Fibroblast of lung (primary cell): Measurements from ENCODE around the gene ITPR2. TPM values are rescaled to one million over a fixed set of nuclear protein-coding genes. Genes with fewer than 3 reads are reported as not detected.

Experiments used
- DNase-seq, 2 donors: peaks; one replicate each; pipeline versions ENCODE4 v3.0.0 to v3.0.0-alpha.2; 2010; ENCODE audit warnings: low read depth in 2 of 2
- H2AFZ ChIP-seq: 2 replicates; pipeline ENCODE4 v1.5.1; 2012; ENCODE audit warnings: low read length, control low read depth, inconsistent platforms
- H3K27ac ChIP-seq: 2 replicates; pipeline ENCODE4 v1.5.1; 2011; ENCODE audit warnings: low read length, control low read depth; ENCODE audit not compliant: insufficient read depth
- H3K27me3 ChIP-seq: 2 replicates; pipeline ENCODE4 v1.5.1; 2011; ENCODE audit warnings: mild to moderate bottlenecking, low read length; ENCODE audit not compliant: control insufficient read depth, insufficient read depth
- H3K36me3 ChIP-seq: 2 replicates; pipeline ENCODE4 v1.5.1; 2011; ENCODE audit warnings: low read length; ENCODE audit not compliant: control insufficient read depth, insufficient read depth
- H3K4me1 ChIP-seq: 2 replicates; pipeline ENCODE4 v1.5.1; 2011; ENCODE audit warnings: low read length; ENCODE audit not compliant: control insufficient read depth, insufficient read depth; ENCODE audit errors: extremely low read depth
- H3K4me2 ChIP-seq: 2 replicates; pipeline ENCODE4 v1.5.1; 2011; ENCODE audit warnings: low read length, control low read depth; ENCODE audit not compliant: insufficient read depth; ENCODE audit errors: extremely low read depth
- H3K4me3 ChIP-seq, 4 experiments: fragments of 200-600 bp in 1 of 4; sonication (generic) in 1 of 4; replicated peaks in 1 of 4; 2 replicates each; pipeline ENCODE4 v1.5.1; 2011 to 2016; ENCODE audit warnings: low read length in 4 of 4, low read depth in 3 of 4, mild to moderate bottlenecking in 3 of 4, control low read depth in 2 of 4, inconsistent platforms in 1 of 4, mixed read lengths in 1 of 4; ENCODE audit not compliant: insufficient read depth in 1 of 4; ENCODE audit errors: control extremely low read depth in 1 of 4
- H3K79me2 ChIP-seq: 2 replicates; pipeline ENCODE4 v1.5.1; 2012; ENCODE audit warnings: mild to moderate bottlenecking, low read length, inconsistent platforms; ENCODE audit not compliant: control insufficient read depth, insufficient read depth
- H3K9ac ChIP-seq: 2 replicates; pipeline ENCODE4 v1.5.1; 2011; ENCODE audit warnings: mild to moderate bottlenecking, low read length, control low read depth; ENCODE audit not compliant: insufficient read depth
- H3K9me3 ChIP-seq: 2 replicates; pipeline ENCODE4 v1.5.1; 2012; ENCODE audit warnings: low read depth, low read length; ENCODE audit not compliant: control insufficient read depth, insufficient read depth
- H4K20me1 ChIP-seq: 2 replicates; pipeline ENCODE4 v1.5.1; 2011; ENCODE audit warnings: low read length; ENCODE audit not compliant: control insufficient read depth, insufficient read depth; ENCODE audit errors: extremely low read depth
- CTCF ChIP-seq, 2 donors: IDR thresholded peaks in 1 of 2; conservative IDR thresholded peaks in 1 of 2; 1 replicate in 1 of 2; 2 replicates in 1 of 2; pipeline ENCODE4 v1.5.1; 2011 to 2012; ENCODE audit warnings: low read length in 2 of 2, control low read depth in 1 of 2, inconsistent platforms in 1 of 2, low read depth in 1 of 2, mild to moderate bottlenecking in 1 of 2
- EZH2 ChIP-seq: IDR thresholded peaks from 2 replicates; pipeline ENCODE4 v1.5.1; 2012; ENCODE audit warnings: low read length, control low read depth, mild to moderate bottlenecking; ENCODE audit errors: missing control alignments
- polyA plus RNA-seq, 2 donors: library from polyadenylated mRNA; depleted of rRNA in 1 of 2; stranded (reverse) in 1 of 2; unstranded in 1 of 2; fragments of >200 nt; gene quantifications; 2 replicates each; pipeline ENCODE4 v1.2.1, GENCODE V29; 2011 to 2012; ENCODE audit warnings: missing spikeins in 1 of 2
- total RNA-seq: library from RNA; depleted of rRNA; stranded (reverse); fragments of >200 nt; gene quantifications from 2 replicates; pipeline ENCODE4 v1.2.1, GENCODE V29; 2014

ITPR2 gene
- total and polyA plus RNA-seq, 2 donors (not counting 1 experiment from before 2014, with no cell fraction given), result 5.1 to 24.6 TPM

DNA sequence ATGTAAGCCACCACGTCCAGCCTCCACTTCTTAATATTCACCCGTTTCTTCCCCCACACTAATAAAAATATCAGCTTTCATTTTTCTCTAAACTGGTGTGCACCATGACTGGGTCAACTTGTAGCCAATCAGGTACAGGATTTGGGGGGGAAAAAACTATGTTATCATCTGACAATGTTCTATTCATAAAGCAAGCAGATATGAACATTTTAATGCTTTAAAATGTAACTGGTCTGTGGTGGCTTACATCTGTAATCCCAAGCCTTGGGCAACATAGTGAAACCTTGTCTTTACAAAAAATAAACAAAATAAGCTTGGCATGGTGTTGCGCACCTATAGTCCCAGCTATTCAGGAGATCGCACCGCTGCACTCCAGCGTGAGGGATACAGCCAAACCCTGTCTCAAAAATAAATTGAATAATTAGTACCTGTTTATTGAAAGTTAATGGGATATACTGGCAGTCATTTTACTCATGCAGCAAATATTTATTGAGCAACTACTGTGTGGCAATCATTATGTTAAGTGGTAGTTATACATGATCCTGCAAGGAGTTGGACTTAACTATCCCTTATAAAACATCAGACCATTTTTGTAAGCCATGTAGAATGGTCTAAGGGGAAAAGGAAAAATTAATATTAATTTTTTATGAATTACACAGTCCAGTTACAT lies 15.3 kb upstream of the ITPR2 start:
- H3K4me1 ChIP-seq, result no peaks in the 10 kb centered on the region
- no peak overlapping the region for H3K27ac ChIP-seq
- peak in 1 of 2 donors; percentile 56 for DNase-seq
- no peak overlapping the region for H3K4me2 ChIP-seq
- no peaks in the 10 kb centered on the region for H3K79me2 ChIP-seq
- no peaks in the 10 kb centered on the region for H3K27me3 ChIP-seq
- no peak overlapping the region for H3K9ac ChIP-seq
- H3K4me3 ChIP-seq, result no peak overlapping the region
- H3K36me3 ChIP-seq, result no peaks in the 10 kb centered on the region
- no peaks in the 10 kb centered on the region for H4K20me1 ChIP-seq
- no peak for TF ChIP-seq EZH2
- no peak for TF ChIP-seq CTCF (conservative IDR thresholded peaks at IDR 0.05 in 1 of 2, IDR thresholded peaks at IDR 0.05 in 1 of 2; ENCODE audit: low read depth in 1 of 2, low read length in 2 of 2)
- no peaks in the 10 kb centered on the region for H3K9me3 ChIP-seq
- no peak overlapping the region for H2AFZ ChIP-seq

- Histone ChIP-seq H3K4me3 (no peak overlapping the region), H3K4me1 (no peaks in the 10 kb centered on the region), H3K27ac (no peak overlapping the region), H3K4me2 (no peak overlapping the region), H3K79me2 (no peaks in the 10 kb centered on the region), H3K36me3 (no peaks in the 10 kb centered on the region), H3K9ac (no peak overlapping the region), H3K27me3 (no peaks in the 10 kb centered on the region), H2AFZ (no peak overlapping the region), H4K20me1 (no peaks in the 10 kb centered on the region), H3K9me3 (no peaks in the 10 kb centered on the region)
- DNase-seq, result no peak
- TF ChIP-seq EZH2 (no peak), CTCF (conservative IDR thresholded peaks at IDR 0.05 in 1 of 2, IDR thresholded peaks at IDR 0.05 in 1 of 2; ENCODE audit: low read depth in 1 of 2, low read length in 2 of 2) (no peak)
Observed at GRCh38 chr12:26847431-26847830, 14.4 kb upstream of the ITPR2 start.

- no peaks in the 10 kb centered on the region for H4K20me1 ChIP-seq
- H3K4me3 ChIP-seq, result no peak overlapping the region
- H3K9ac ChIP-seq, result no peak overlapping the region
- H3K27ac ChIP-seq, result no peak overlapping the region
- H2AFZ ChIP-seq, result no peak overlapping the region
- H3K4me2 ChIP-seq, result no peak overlapping the region
- H3K9me3 ChIP-seq, result no peaks in the 10 kb centered on the region
- no peak for DNase-seq
- no peaks in the 10 kb centered on the region for H3K36me3 ChIP-seq
- H3K4me1 ChIP-seq, result no peaks in the 10 kb centered on the region
- no peaks in the 10 kb centered on the region for H3K27me3 ChIP-seq
- TF ChIP-seq EZH2, result no peak
- no peak for TF ChIP-seq CTCF (conservative IDR thresholded peaks at IDR 0.05 in 1 of 2, IDR thresholded peaks at IDR 0.05 in 1 of 2; ENCODE audit: low read depth in 1 of 2, low read length in 2 of 2)
- no peaks in the 10 kb centered on the region for H3K79me2 ChIP-seq
Observed at GRCh38 chr12:26846416-26846815, 13.4 kb upstream of the ITPR2 start.
